ENCODE measurements around the gene PDZRN4. TPM values are rescaled to one million over a fixed set of nuclear protein-coding genes. Genes with fewer than 3 reads are reported as not detected.

PDZRN4 gene
- total RNA-seq, 4 donors from 2014 or later, result 1.1 to 14.0 (median 4.5) TPM

- Histone ChIP-seq H3K27me3 (no peaks in the 10 kb centered on the region), H3K9me3 (no peaks in the 10 kb centered on the region), H3K27ac (no peak overlapping the region), H3K4me1 (no peaks in the 10 kb centered on the region), H3K36me3 (no peaks in the 10 kb centered on the region), H3K4me3 (no peak overlapping the region)
- no peak for DNase-seq
- no peak for TF ChIP-seq CTCF (IDR thresholded peaks at IDR 0.05)
- TF ChIP-seq POLR2A (IDR thresholded peaks at IDR 0.05), result no peak
Measured at GRCh38 chr12:41556176-41556575, 368.1 kb downstream of the PDZRN4 start.

GRCh38 chr12:41557344-41557743, 369.2 kb downstream of the PDZRN4 start:
- no peak for TF ChIP-seq POLR2A (IDR thresholded peaks at IDR 0.05)
- TF ChIP-seq CTCF (IDR thresholded peaks at IDR 0.05), result no peak
- no peaks in the 10 kb centered on the region for H3K9me3 ChIP-seq

GRCh38 chr12:41558671-41559070, 370.6 kb downstream of the PDZRN4 start:
- TF ChIP-seq CTCF (IDR thresholded peaks at IDR 0.05), result no peak
- TF ChIP-seq POLR2A (IDR thresholded peaks at IDR 0.05), result no peak
- Histone ChIP-seq H3K36me3 (no peaks in the 10 kb centered on the region), H3K4me3 (no peak overlapping the region), H3K27me3 (no peaks in the 10 kb centered on the region), H3K27ac (no peak overlapping the region), H3K4me1 (no peaks in the 10 kb centered on the region), H3K9me3 (no peaks in the 10 kb centered on the region)
- no peak for DNase-seq

More at GRCh38 chr12:41557344-41557743, 369.2 kb downstream of the PDZRN4 start:
- DNase-seq, result no peak
- Histone ChIP-seq H3K4me1 (no peaks in the 10 kb centered on the region), H3K27me3 (no peaks in the 10 kb centered on the region), H3K36me3 (no peaks in the 10 kb centered on the region), H3K27ac (no peak overlapping the region), H3K4me3 (no peak overlapping the region)

- no peaks in the 10 kb centered on the region for H3K27me3 ChIP-seq
- no peaks in the 10 kb centered on the region for H3K9me3 ChIP-seq
- no peak overlapping the region for H3K27ac ChIP-seq
- no peak overlapping the region for H3K4me3 ChIP-seq
- no peaks in the 10 kb centered on the region for H3K36me3 ChIP-seq
- DNase-seq, result no peak
- no peak for TF ChIP-seq POLR2A (IDR thresholded peaks at IDR 0.05)
- no peaks in the 10 kb centered on the region for H3K4me1 ChIP-seq
Measured at GRCh38 chr12:41563051-41563450, 374.9 kb downstream of the PDZRN4 start.

GRCh38 chr12:41564816-41565215, 376.7 kb downstream of the PDZRN4 start:
- Histone ChIP-seq H3K4me3 (no peak overlapping the region), H3K36me3 (no peaks in the 10 kb centered on the region), H3K9me3 (no peaks in the 10 kb centered on the region), H3K4me1 (no peaks in the 10 kb centered on the region), H3K27ac (no peak overlapping the region), H3K27me3 (no peaks in the 10 kb centered on the region)
- no peak for DNase-seq
- no peak for TF ChIP-seq POLR2A (IDR thresholded peaks at IDR 0.05)

- Histone ChIP-seq H3K4me1 (no peaks in the 10 kb centered on the region), H3K36me3 (no peaks in the 10 kb centered on the region), H3K27ac (no peak overlapping the region), H3K9me3 (no peaks in the 10 kb centered on the region), H3K4me3 (no peak overlapping the region), H3K27me3 (no peaks in the 10 kb centered on the region)
- DNase-seq, result no peak
- no peak for TF ChIP-seq CTCF (IDR thresholded peaks at IDR 0.05)
- TF ChIP-seq POLR2A (IDR thresholded peaks at IDR 0.05), result no peak
Measured at GRCh38 chr12:41566703-41567102, 378.6 kb downstream of the PDZRN4 start.

GRCh38 chr12:41573445-41573844, 385.3 kb downstream of the PDZRN4 start:
- no peaks in the 10 kb centered on the region for H3K9me3 ChIP-seq
- no peaks in the 10 kb centered on the region for H3K27me3 ChIP-seq
- no peak overlapping the region for H3K4me3 ChIP-seq
- no peaks in the 10 kb centered on the region for H3K36me3 ChIP-seq
- no peak overlapping the region for H3K27ac ChIP-seq
- TF ChIP-seq CTCF (IDR thresholded peaks at IDR 0.05), result no peak
- TF ChIP-seq POLR2A (IDR thresholded peaks at IDR 0.05), result no peak
- H3K4me1 ChIP-seq, result no peaks in the 10 kb centered on the region
- no peak for DNase-seq

Measured in Peyer's patch (tissue), 4 donors.